Measurements from ENCODE around the gene HCFC2.
A peak's percentile ranks its signal among the peaks of the same experiment; 100 is the strongest.

The HCFC2 gene

DNA sequence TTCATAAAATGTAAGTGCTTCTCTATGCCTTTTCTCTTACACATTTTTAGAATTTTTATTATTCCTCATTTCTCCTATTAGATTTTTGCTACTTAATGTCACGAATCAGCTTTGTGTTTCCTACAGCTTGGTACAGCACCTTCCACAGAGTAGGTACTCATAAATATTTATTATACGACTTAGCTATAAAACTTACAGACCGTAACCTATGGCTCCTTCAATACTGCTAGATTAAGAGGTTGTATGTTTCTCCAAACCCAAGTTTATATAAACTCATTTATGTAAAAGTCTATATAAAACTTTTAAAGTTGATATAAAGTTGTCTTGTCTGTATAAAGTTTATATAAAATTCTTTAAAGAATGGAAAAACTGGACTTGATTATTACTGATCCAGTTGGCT, 62.2 kb downstream of the HCFC2 start:
- no peak for DNase-seq

DNA sequence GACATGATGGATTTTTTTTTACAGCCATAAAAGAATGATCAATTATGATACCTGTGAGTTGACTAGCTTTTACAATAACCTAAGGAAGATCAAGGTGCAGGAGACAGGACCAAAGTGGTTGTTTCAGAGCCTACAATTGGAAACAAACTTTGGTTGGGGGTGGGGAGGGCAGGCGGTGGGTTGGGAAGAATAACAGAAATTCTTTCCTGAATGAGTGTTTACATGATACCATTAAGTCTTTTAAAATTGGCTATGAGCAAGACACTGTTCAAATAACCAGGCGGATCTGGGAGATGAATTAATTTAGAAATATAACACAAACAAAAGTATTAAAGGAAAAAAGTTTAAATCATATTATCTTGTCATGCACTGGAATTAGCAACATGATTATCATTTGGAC, 66.4 kb downstream of the HCFC2 start:
- no peak for DNase-seq

DNA sequence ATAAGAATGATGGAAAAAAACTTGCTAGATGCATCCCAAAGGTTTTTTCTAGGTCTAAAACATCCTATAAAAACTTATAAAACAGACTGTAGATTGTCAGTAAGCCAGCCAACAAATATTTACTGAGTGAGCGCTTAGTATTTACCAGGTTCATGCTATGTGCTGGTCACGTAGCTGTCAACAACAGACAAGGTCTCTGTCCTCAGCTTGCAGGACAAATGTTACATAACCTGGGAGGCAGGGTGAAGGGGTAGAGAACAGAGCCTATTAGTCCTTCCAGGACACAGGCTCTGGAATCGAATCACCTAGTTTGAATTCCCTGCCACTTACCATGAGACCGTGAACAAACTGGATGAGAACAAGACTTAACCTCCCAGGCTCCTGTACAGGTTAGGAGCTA, 67.3 kb downstream of the HCFC2 start:
- no peak for DNase-seq

DNA sequence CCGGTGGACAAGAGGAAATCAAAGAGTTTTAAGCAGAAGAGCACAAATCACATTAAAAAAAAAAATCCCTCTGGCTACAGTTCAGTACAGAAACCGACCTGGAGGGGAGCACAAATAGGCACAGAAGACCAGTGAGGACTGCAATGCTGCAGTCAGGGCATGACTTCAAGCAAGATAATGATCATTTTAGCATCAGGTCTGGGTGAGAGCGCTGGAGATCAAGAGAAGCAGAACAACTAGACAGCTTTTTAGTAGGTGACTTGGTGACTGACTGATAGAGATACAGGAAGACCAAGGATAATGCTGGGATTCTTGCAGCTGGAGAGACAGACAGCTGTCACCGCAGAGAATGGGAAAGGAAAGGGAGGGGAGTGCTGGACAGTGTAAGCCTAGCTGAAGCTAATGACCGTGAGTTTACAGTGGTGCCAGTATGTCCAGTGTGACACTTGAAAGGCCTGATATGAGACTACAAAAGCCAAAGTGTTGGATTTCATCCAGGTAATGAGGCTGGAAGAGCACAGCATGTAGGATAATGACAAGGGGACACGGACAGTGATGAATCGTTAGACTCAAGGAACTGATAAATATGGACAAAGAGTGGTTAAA, 68.1 kb downstream of the HCFC2 start:
- DNase-seq = no peak

DNA sequence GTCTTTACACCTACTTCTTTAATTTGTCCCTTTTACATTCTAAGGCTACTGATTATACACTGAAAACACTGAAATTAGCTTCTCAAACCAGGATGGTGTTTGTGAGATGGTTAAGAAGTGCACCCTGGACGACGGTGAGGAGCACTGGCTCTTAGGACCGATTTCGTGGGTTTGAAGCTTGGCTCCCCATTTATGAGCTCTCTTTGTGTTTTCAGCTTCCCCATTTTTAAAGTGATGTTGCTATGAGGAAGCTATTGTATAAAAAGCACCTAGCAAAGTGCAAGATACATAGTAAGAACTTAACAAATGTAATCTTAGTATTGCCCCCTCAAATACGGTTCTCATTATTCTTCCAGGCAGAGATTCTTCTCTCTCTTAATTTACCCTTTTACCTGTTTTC, 69.0 kb downstream of the HCFC2 start:
- no peak for DNase-seq

DNA sequence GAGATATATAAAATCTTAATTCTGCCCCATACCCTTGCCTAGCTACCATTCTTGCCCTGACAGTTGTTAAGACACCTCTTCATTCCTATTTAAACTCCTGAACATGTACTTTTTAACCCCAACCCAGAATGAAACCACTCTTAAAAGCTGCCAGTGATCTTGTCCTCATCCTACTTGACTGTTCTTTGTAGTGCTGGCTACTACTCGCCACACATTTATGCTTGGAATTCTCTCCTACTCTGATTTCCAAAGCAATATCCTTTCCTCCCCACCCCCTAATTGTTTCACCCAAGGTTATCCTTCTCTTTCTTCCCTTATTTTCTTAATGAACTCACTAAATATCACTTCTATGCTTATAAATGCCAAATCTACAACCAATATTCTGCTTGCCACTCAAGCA, 69.5 kb downstream of the HCFC2 start:
- DNase-seq = no peak

DNA sequence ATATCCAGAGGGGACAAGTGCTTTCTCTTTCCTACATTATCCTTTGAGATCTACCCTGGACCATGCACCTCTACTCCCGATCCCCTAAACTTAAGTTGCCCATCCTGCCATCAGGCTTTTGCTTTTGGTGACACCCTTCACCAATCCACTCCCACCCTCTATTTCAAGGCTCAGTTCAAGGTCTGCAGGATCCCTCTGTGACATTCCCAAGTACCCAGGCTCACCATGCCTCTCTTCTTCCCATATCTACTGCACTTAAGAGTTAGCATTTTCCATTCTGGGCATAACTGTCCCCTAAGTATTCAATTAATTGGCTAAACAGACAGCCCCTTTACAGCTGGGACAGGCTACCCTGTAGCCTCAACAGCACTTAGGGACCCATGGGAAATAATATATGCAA, 70.6 kb downstream of the HCFC2 start:
- no peak for DNase-seq

DNA sequence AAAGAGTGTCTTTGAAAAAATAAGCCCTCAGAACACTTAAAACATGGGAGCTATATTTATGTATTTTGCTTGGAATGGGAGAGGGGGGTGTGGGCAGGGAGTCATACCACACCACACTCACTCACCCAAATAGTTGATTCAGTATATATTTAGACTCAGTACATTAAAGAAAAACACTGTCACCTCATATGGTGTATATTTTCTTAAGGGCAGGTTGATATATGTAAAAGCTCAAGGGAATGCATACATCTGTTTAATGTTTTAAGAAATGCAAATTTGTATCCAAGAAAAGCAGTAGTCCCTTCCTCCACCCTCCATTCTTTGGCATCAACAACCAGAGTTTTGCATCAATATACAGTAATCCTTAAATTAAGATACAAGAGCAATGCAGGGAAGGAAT, 72.2 kb downstream of the HCFC2 start:
- no peak for DNase-seq

DNA sequence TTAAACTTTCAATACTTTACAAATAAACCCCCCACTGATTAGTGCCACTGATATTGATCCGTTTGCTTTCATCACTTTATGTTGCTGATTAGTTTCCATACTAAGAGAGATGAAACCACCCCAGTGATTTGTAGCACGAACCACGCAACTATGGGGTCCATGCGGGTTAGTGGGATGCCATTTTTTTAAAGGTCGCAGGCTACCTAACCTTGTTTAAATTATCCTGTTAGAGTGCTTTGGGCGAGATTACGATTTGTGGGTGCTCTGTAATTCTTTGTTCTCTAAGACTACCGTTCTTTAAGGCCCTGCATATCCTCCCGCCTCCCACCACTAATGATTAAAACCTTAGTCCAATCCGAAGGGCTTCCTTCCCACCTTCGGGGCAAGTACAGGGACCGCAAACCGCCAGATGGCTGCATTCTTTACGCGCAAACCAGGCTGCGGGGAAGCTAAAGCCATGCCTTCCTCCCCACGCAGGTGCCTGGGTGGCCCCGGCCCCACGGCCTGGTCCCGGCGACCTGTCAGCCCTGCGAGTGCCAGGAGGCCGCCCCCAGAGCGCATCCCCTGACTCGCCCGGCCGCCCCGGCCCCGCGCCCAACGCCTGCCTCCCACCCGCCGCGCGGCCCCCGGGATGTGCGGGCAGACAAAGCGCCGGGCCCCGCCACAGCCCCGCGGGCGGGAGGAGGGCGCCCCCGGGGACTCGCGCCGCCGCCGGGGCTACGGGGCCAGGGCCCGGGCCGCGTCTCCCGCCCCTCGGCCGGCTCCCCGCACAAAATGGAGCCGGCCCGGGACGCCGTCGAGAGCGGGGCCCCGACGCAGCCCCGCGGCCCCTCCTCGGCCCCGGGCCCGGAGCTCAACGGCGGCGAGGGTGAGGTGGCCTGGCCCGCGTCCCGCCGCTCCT, 72.9 kb downstream of the HCFC2 start:
- peak; percentile 24 to 53 (median 35) for DNase-seq

DNA sequence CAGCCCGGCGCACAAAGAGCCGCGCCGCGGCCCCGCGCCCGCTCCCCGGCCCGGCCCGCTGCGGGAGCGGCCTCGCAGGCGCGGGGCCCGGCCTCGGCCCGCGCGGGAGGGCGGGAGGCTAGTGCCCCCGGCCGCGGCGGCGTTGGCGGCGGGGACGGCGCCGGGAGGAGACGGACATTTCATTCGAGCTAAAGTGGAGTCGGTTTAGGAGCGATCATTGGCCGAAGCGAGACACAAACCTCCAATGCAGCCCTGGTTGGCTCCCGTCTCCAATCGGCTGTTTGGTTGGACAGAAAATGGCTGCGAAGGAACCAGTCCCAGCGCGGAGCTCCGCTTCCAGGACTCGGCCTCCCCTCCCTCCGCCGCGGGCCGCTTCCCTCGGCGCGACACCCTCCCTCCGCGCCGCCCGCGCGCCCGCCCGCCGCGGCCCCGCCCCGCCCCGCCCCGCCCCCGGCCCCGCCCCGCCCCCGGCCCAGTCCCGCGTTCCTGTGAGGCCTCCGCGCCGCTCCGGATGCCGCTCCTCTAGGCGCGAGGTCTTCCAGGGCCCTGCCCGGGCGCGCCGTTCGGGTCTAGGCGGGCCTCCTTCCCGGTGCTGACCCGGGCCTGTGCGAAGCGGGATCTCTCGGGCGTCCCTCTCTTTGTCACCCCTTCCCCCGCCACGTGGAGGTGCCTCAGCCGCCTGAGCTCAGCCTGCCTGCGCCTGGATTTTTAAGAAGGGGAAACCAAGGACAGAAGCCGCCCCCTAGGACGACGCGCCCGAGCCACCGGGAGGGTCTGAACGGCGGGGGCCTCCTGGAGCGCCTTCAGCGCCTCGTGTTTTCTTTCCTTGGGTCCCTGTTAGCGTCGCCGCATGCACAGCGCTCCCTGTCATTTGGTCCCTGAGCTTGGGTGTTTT, 73.8 kb downstream of the HCFC2 start, which contains the start of gene NFYB:
Gene NFYB (minus strand): TSS at position 309 of the 895 bp plus-strand sequence. CDS start 2,757 bp downstream, outside the sequence.
- peak; percentile 85 to 95 (median 88) for DNase-seq

DNA sequence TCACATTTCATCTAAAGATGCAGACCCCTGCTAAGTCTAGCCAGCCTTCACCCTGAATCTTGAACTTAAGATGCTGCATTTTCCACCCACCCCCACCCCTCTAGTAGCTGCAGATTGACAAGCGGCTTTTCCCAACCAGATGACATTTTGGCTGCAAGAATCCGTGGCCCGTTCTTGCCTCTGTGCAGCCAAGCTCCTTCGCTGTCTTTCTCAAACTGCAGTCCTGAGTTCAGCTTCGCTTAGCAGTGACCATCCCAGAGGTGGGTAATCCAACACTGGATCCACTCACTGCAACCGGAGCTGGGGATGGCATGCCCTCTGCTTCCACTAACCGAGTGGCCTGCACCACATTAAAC, 74.4 kb downstream of the HCFC2 start:
- DNase-seq = peak in 1 of 5 donors; percentile 3

DNA sequence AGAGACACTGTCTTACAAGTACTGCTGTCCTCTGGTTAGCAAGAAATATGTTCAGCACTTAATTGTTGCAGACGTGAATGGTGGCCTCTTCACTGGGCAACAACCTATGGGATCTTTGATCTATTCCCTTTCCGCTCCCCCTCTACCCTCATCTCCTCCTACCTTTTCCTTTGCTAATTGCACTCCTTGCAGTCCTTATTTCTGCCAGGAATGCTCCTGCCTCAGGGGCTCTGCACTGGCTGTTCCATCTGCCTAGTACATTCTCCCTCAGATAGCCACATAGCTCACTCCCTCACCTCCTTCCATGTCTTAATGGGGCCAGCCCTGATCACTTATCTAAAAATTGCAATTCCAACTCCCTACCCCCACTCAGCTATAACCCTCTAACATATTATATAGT, 78.2 kb downstream of the HCFC2 start:
- no peak for DNase-seq

DNA sequence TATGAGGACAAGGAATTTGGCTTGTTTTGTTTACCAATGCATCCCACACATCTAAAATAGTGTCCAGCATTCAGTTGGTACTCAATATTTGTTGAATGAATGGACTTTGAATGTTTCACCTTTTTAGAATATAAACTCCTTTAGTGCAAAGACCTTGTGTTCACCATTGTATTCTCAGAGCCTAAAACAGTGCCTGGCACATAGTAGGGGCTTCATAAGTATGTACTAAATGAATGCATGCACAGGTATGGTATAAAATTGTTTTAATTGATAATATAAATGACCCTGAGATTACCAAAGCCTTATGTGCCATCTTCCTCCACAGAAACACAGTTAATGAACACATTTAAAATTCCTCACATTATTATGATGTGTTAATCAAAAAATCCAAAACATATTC, 78.7 kb downstream of the HCFC2 start:
- DNase-seq = no peak

DNA sequence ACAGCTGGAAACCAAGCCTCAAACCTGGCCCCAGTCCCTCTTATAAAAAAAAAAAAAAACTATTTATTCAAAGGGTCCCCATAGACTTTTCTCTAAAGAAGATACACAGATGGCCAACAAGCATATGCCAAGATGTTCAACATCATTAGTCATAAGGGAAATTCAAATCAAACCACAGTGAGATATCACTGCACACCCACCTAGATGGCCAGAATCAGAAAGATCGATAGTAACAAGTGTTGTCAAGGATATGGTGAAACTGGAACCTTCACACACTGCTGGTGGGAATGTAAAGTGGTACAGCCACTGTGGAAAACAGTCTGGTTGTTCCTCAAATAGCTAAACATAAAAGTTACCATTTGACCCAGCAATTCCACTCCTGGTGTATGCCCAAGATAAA, 79.6 kb downstream of the HCFC2 start:
- no peak for DNase-seq

DNA sequence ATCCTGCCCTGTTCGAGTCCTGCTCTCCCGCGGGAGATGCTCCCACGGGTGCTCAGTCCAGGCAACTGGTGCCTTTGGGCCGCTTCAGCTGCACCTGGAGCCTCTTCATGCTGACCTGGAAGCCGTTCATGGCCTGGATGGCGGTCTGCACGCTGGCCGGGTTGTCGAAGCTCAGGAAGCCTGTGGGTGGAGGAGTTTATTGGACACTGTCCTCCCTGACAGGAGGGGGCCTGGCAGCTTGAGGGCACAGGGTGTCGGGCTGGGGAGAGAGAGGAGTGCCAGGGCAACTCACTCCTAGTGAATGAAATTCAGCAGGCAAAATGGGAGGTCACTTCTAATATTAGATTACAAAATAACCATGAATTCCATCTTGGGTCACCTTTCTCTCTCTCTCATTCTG, 83.0 kb downstream of the HCFC2 start:
- DNase-seq = no peak

DNA sequence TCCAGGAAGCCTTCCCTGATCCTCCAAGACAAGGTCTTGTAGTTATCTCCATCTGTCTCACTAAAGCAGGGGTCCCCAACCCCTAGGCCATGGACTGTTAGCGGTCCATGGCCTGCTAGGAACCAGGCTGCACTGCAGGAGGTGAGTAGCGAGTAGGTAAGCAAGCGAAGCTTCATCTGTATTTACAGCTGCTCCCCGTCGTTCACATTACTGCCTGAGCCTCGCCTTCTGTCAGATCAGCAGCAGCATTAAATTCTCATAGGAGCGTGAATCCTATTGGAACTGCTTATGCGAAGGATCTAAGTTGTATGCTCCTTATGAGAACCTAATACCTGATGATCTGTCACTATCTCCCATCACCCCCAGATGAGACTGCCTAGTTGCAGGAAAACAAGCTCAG, 86.1 kb downstream of the HCFC2 start:
- DNase-seq = no peak

DNA sequence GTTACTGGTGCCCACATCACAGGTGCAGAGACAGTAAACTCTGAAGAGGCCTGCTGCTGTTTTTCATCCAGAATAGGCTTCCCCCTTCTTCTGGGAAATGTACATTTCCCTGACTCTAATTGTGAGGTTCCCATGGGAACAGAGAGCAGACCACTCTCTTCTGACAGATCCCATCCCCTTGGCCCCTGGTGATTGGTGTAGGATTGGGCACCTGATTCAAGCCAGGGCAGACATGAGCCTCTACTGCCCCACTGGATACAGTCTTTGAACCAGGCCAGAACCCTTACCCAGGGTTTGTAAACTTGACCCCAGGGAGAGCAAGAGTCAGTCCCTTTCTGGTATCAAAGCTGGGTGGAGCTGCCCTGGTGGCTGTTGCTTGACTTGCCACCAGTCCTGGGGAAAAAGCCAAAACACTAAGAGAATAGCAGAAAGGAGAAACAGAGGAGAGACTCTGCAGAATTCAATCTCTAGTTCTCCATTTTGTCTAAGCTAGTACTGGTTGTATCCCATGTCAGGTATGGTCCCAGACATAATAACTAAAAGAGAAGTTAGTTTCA, 88.4 kb downstream of the HCFC2 start:
- no peak for DNase-seq

DNA sequence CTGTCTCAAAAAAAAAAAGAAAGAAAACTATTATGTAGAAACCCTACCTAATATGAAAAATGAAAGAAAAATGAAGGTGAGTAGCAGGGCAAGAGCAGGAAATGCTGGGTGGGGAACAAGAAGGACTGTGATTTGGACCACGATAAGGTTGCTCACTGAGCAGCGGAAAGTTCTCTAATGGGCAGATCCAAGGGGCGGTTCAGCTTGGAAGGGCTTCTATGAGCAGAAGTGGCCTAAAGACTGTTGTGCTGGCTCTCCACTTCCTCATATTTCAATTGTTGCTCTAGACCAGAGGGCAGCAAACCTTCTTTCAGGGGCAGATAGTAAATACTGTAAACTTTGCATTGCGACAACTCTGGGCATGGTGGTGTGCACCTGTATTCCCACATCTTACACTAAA, 90.0 kb downstream of the HCFC2 start:
- DNase-seq = peak in 1 of 5 donors; percentile 18

DNA sequence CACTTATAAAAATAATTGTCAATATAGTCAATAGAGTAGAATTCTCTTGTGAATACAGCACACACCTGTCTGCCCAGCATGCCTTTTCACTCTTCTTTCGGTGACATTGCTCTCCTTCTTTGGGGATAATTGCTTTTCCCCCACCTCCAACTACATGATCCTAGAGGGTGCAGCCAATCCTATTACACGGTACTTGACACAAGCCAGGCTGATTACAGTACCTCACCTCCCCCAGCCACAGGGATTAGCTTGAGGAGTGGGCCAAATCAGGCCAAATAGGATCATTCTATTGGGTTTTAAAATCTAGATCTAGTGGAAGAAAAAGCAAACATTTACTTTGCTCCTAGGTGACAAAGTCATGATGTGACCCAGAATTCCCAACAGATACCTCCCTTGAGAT, 90.5 kb downstream of the HCFC2 start:
- no peak for DNase-seq
